Adrenal gland (tissue), 5 donors: ENCODE measurements around the gene MUC2.

Experiments used
- CTCF ChIP-seq, 6 experiments: fragments of 450-650 bp in 4 of 6; fragments of 200-600 bp in 2 of 6; sonication (generic) in 1 of 6; IDR thresholded peaks; 1 replicate in 5 of 6; 2 replicates in 1 of 6; pipeline versions ENCODE4 v1.5.1 to v1.8.0; 2016 to 2021; ENCODE audit warnings: antibody characterized with exemption in 6 of 6, mild to moderate bottlenecking in 2 of 6, moderate library complexity in 1 of 6
- POLR2A ChIP-seq, 2 donors: fragments of 450-650 bp; IDR thresholded peaks; one replicate each; pipeline ENCODE4 v1.6.1; 2017; ENCODE audit warnings: antibody characterized with exemption in 2 of 2, mild to moderate bottlenecking in 2 of 2, moderate library complexity in 1 of 2
- donor health status: DM: no; HTN: no; CAD: no.

GRCh38 chr11:1118755-1119603 is 44.3 kb downstream of the MUC2 start:
- TF ChIP-seq CTCF (IDR thresholded peaks at IDR 0.05) (no peak), POLR2A (IDR thresholded peaks at IDR 0.05) (no peak)
